ENCODE results near the gene CADM4.

DNA sequence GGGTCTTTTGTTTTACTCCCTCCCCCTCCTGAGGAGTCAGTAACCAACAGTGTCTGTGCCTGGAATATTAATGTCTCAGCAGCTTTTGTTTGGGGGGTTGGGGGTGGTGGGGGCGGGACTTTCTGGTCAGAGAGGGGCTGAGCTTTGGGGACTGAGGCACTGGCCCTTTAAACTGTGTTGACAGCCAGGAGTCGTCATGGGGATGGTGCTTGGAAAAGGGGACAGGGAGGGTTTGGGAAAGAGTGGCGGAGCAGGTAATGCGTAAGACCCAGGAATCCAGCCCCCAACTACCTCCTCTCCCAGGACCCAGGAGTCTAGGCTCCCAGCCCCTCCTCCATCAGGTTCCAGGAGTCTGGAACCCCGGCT is 5.2 kb downstream of the CADM4 start:
- TF ChIP-seq, protein P1, sequence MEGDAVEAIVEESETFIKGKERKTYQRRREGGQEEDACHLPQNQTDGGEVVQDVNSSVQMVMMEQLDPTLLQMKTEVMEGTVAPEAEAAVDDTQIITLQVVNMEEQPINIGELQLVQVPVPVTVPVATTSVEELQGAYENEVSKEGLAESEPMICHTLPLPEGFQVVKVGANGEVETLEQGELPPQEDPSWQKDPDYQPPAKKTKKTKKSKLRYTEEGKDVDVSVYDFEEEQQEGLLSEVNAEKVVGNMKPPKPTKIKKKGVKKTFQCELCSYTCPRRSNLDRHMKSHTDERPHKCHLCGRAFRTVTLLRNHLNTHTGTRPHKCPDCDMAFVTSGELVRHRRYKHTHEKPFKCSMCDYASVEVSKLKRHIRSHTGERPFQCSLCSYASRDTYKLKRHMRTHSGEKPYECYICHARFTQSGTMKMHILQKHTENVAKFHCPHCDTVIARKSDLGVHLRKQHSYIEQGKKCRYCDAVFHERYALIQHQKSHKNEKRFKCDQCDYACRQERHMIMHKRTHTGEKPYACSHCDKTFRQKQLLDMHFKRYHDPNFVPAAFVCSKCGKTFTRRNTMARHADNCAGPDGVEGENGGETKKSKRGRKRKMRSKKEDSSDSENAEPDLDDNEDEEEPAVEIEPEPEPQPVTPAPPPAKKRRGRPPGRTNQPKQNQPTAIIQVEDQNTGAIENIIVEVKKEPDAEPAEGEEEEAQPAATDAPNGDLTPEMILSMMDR (IDR thresholded peaks at IDR 0.05): no peak
- no peak for TF ChIP-seq EZH2 (IDR thresholded peaks at IDR 0.05; ENCODE audit: borderline replicate concordance, insufficient read depth, low read depth, low read length, poor library complexity, severe bottlenecking)
